ENCODE results near the gene SPATS2L.

Gene SPATS2L

GRCh38 chr2:200528228-200528627, 221.7 kb downstream of the SPATS2L start:
- no peak overlapping the region for H3K27ac ChIP-seq (ENCODE audit: extremely low read depth, low read depth, low read length)
- POLR2A ChIA-PET, result no interaction called here
- CTCF ChIA-PET, result no interaction called here

More at GRCh38 chr2:200528228-200528627, 221.7 kb downstream of the SPATS2L start:
- H3K9me3 ChIP-seq (ENCODE audit: control insufficient read depth, insufficient read depth, low read depth, low read length), result no peaks in the 10 kb centered on the region
- H3K4me1 ChIP-seq (ENCODE audit: control insufficient read depth, insufficient read depth, low read length), result peaks cover 10% of the 10 kb centered on the region; the same call in 1 of the 2 replicates
- H3K4me3 ChIP-seq (ENCODE audit: low read depth, low read length), result no peak overlapping the region
- TF ChIP-seq, protein P1, sequence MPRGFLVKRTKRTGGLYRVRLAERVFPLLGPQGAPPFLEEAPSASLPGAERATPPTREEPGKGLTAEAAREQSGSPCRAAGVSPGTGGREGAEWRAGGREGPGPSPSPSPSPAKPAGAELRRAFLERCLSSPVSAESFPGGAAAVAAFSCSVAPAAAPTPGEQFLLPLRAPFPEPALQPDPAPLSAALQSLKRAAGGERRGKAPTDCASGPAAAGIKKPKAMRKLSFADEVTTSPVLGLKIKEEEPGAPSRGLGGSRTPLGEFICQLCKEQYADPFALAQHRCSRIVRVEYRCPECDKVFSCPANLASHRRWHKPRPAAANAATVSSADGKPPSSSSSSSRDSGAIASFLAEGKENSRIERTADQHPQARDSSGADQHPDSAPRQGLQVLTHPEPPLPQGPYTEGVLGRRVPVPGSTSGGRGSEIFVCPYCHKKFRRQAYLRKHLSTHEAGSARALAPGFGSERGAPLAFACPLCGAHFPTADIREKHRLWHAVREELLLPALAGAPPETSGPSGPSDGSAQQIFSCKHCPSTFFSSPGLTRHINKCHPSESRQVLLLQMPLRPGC (tag by site-specific recombination; IDR thresholded peaks at IDR 0.05), result no peak
- TF ChIP-seq ZIC2 (tag by site-specific recombination; IDR thresholded peaks at IDR 0.05) (no peak), ZBTB1 (tag by site-specific recombination; IDR thresholded peaks at IDR 0.05) (no peak), ZFP37 (tag by site-specific recombination; IDR thresholded peaks at IDR 0.05) (no peak), ZNF488 (tag by site-specific recombination; IDR thresholded peaks at IDR 0.05) (no peak), ZNF311 (tag by site-specific recombination; IDR thresholded peaks at IDR 0.05; ENCODE audit: borderline replicate concordance) (no peak), ZNF23 (tag by site-specific recombination; IDR thresholded peaks at IDR 0.05; ENCODE audit: borderline replicate concordance) (no peak), ZNF221 (tag by site-specific recombination; IDR thresholded peaks at IDR 0.05; ENCODE audit: borderline replicate concordance) (no peak), ZNF112 (tag by site-specific recombination; IDR thresholded peaks at IDR 0.05) (no peak), ZNF48 (tag by site-specific recombination; IDR thresholded peaks at IDR 0.05) (no peak), ZNF37A (tag by site-specific recombination; IDR thresholded peaks at IDR 0.05) (no peak)
- TF ChIP-seq, protein P2, sequence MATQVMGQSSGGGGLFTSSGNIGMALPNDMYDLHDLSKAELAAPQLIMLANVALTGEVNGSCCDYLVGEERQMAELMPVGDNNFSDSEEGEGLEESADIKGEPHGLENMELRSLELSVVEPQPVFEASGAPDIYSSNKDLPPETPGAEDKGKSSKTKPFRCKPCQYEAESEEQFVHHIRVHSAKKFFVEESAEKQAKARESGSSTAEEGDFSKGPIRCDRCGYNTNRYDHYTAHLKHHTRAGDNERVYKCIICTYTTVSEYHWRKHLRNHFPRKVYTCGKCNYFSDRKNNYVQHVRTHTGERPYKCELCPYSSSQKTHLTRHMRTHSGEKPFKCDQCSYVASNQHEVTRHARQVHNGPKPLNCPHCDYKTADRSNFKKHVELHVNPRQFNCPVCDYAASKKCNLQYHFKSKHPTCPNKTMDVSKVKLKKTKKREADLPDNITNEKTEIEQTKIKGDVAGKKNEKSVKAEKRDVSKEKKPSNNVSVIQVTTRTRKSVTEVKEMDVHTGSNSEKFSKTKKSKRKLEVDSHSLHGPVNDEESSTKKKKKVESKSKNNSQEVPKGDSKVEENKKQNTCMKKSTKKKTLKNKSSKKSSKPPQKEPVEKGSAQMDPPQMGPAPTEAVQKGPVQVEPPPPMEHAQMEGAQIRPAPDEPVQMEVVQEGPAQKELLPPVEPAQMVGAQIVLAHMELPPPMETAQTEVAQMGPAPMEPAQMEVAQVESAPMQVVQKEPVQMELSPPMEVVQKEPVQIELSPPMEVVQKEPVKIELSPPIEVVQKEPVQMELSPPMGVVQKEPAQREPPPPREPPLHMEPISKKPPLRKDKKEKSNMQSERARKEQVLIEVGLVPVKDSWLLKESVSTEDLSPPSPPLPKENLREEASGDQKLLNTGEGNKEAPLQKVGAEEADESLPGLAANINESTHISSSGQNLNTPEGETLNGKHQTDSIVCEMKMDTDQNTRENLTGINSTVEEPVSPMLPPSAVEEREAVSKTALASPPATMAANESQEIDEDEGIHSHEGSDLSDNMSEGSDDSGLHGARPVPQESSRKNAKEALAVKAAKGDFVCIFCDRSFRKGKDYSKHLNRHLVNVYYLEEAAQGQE (tag by site-specific recombination; IDR thresholded peaks at IDR 0.05), result no peak
- H3K36me3 ChIP-seq (ENCODE audit: control insufficient read depth in 2 of 2, insufficient read depth in 1 of 2, low read length in 2 of 2), result peaks cover 0 to 2% of the 10 kb centered on the region in 2 experiments; a peak in 1 of 3 replicates

All from HEK293 (cell line).